Activated naive CD4-positive, alpha-beta T cell treated with anti-CD3 and anti-CD28 coated beads, Interleukin-2, amount 10 ng/mL, durations not matched to agents 5 hours and 36 hours (primary cell): ENCODE data around the gene SPINK7. TPM values are rescaled to one million over a fixed set of nuclear protein-coding genes. Genes with fewer than 3 reads are reported as not detected.

ENCODE experiments used
- total RNA-seq, 2 experiments: library from RNA; stranded (reverse); gene quantifications; one replicate each; pipeline ENCODE4 v1.2.3, GENCODE V29; 2021

The SPINK7 gene
- not detected for total RNA-seq

DNA sequence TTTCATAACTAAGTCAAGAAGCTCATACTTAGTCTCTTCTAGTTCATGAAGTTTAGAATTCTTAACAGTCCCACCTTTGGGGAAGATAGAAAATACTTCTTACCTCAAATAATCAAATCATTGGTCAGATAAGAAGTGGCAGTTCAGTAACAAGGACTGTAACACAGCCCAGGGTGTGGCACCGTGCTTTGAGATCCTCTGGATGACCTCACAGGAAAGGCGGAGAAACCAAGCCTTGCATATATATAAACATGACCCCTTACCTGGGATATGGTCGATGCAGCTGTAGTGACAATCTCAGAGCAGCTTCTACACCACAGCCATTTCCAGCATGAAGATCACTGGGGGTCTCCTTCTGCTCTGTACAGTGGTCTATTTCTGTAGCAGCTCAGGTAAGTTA lies at the start of gene SPINK7:
SPINK7 (plus strand) TSS at position 271 of the 400 bp plus-strand sequence; CDS start at position 332, 61 bp downstream.

DNA sequence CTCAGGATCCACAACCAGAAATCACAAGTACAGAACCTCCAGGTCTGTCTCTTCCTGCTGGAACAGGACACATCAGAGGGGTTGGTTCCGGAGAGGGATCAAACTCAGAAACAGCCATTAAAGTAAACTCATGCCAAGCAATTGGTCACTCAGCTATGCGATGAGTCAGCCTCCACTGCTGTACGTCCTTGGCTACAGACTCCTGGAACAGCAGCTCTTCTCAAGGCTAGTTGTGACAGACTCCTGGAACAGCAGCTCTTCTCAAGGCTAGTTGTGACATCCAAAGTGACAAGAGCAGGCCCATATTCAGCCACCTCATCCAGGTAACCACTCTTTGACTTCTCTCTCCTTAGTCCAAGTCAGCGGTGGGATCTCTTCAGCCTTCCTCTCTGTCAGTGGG lies 43.7 kb upstream of the SPINK7 start, which contains the start of gene SPINK13:
SPINK13 (plus strand) TSS at position 229 of the 400 bp plus-strand sequence. CDS start 1,279 bp downstream, outside the sequence.

DNA sequence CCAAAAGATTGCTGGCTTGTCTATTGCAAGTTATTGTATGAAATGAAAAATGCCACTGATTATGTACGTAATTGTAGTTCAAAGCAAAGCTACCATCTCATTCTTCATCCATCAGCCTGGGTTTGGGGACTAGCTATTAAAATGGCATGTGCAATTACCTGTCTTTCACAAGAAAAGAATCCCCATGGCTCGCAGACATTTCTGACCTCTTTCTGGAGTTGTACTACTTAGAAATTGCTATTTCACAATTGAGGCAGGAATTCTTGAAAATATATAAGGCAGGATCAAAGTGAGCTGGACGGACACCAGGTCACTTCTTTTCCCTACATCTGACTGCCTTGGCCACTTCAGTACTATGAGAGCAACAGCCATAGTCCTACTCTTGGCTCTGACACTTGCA lies 23.0 kb downstream of the SPINK7 start, which contains the start of gene SPINK9:
SPINK9 (plus strand) TSS at position 301 of the 400 bp plus-strand sequence; CDS start at position 356, 55 bp downstream.

Other genes with a start within 250 kb of the SPINK7 start
- not detected for gene SPINK5, start 248.4 kb upstream of the SPINK7 start, total RNA-seq
- not detected for gene SPINK14, start 143.9 kb upstream of the SPINK7 start, total RNA-seq
- not detected for gene SPINK6, start 109.4 kb upstream of the SPINK7 start, total RNA-seq
- gene MARCOL, start 73.9 kb upstream of the SPINK7 start, total RNA-seq = not detected
- not detected for gene SPINK13, start 43.6 kb upstream of the SPINK7 start, total RNA-seq
- not detected for gene SPINK9, start 23.1 kb downstream of the SPINK7 start, total RNA-seq
- 10 to 100 TPM; 56.6 to 59.6 TPM for gene FBXO38, start 71.5 kb downstream of the SPINK7 start, total RNA-seq